ENCODE results near the gene OR2T11.
"Not testable (repeated sequence)": the region's sequence is repeated elsewhere in the genome, so short reads cannot be mapped to it uniquely, and the experiment has no call there.

DNA sequence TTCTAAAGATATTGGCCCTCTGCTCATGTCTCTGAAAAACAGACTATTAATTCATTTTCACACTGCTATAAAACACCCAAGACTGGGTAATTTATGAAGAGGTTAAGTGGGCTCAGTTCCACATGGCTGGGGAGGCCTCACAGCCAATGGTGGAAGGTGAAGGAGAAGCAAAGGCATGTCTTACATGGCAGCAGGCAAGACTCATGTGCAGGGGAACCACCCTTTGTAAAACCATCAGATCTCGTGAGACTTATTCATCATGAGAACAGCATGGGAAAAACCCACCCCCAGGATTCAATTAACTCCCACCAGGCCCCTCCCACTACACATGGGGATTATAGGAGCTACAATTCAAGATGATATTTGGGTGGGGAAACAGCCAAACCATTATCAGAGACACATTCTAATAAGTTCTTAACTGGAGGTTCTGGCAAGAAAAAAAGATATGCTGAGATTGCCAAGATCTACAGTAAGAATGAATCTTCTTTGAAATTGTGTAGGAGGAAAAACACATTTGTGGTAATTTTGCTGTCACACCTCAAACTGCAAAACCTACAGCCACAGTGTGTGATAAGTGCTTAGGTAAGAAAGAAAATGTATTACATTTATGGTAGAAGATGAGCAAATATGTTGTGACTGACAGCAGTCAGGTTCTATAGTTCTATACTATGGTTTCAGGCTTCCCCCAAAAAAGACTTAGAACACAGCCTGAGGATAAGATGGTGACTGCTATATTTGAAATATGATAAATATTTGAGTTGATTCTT lies 14.1 kb upstream of the OR2T11 start:
- TF ChIP-seq, protein P1, sequence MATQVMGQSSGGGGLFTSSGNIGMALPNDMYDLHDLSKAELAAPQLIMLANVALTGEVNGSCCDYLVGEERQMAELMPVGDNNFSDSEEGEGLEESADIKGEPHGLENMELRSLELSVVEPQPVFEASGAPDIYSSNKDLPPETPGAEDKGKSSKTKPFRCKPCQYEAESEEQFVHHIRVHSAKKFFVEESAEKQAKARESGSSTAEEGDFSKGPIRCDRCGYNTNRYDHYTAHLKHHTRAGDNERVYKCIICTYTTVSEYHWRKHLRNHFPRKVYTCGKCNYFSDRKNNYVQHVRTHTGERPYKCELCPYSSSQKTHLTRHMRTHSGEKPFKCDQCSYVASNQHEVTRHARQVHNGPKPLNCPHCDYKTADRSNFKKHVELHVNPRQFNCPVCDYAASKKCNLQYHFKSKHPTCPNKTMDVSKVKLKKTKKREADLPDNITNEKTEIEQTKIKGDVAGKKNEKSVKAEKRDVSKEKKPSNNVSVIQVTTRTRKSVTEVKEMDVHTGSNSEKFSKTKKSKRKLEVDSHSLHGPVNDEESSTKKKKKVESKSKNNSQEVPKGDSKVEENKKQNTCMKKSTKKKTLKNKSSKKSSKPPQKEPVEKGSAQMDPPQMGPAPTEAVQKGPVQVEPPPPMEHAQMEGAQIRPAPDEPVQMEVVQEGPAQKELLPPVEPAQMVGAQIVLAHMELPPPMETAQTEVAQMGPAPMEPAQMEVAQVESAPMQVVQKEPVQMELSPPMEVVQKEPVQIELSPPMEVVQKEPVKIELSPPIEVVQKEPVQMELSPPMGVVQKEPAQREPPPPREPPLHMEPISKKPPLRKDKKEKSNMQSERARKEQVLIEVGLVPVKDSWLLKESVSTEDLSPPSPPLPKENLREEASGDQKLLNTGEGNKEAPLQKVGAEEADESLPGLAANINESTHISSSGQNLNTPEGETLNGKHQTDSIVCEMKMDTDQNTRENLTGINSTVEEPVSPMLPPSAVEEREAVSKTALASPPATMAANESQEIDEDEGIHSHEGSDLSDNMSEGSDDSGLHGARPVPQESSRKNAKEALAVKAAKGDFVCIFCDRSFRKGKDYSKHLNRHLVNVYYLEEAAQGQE (IDR thresholded peaks at IDR 0.05), result not testable (repeated sequence)
- TF ChIP-seq, protein P2, sequence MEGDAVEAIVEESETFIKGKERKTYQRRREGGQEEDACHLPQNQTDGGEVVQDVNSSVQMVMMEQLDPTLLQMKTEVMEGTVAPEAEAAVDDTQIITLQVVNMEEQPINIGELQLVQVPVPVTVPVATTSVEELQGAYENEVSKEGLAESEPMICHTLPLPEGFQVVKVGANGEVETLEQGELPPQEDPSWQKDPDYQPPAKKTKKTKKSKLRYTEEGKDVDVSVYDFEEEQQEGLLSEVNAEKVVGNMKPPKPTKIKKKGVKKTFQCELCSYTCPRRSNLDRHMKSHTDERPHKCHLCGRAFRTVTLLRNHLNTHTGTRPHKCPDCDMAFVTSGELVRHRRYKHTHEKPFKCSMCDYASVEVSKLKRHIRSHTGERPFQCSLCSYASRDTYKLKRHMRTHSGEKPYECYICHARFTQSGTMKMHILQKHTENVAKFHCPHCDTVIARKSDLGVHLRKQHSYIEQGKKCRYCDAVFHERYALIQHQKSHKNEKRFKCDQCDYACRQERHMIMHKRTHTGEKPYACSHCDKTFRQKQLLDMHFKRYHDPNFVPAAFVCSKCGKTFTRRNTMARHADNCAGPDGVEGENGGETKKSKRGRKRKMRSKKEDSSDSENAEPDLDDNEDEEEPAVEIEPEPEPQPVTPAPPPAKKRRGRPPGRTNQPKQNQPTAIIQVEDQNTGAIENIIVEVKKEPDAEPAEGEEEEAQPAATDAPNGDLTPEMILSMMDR (IDR thresholded peaks at IDR 0.05; ENCODE audit: low read depth, low read length, missing input control), result not testable (repeated sequence)
- TF ChIP-seq YY1 (IDR thresholded peaks at IDR 0.05); EGR1 (IDR thresholded peaks at IDR 0.05; ENCODE audit: low read depth in 2 of 2); TAF1 (conservative IDR thresholded peaks at IDR 0.05); JUND (IDR thresholded peaks at IDR 0.05); NR2F2 (IDR thresholded peaks at IDR 0.05): not testable (repeated sequence)
- TF ChIP-seq, protein P3, sequence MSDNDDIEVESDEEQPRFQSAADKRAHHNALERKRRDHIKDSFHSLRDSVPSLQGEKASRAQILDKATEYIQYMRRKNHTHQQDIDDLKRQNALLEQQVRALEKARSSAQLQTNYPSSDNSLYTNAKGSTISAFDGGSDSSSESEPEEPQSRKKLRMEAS (IDR thresholded peaks at IDR 0.05), result not testable (repeated sequence)
